K562 (cell line): ENCODE measurements around the gene MT1A. TPM values are rescaled to one million over a fixed set of nuclear protein-coding genes. Genes with fewer than 3 reads are reported as not detected.
A peak's percentile ranks its signal among the peaks of the same experiment; 100 is the strongest.

Experiments used
- CTBP1 ChIP-seq: fragments of 450-650 bp; IDR thresholded peaks from 2 replicates; pipeline ENCODE4 v1.6.1; 2016; ENCODE audit warnings: borderline replicate concordance
- CTCF ChIP-seq, 3 experiments: IDR thresholded peaks in 2 of 3; conservative IDR thresholded peaks in 1 of 3; 2 replicates each; pipeline ENCODE4 v1.5.1; 2011 to 2012; ENCODE audit warnings: low read length in 3 of 3, mild to moderate bottlenecking in 3 of 3, control low read depth in 2 of 3, improper control_type of control experiment in 1 of 3, inconsistent platforms in 1 of 3, low read depth in 1 of 3, mixed read lengths in 1 of 3, moderate library complexity in 1 of 3; ENCODE audit not compliant: insufficient read depth in 2 of 3
- E2F6 ChIP-seq, 2 experiments: IDR thresholded peaks; 2 replicates each; pipeline ENCODE4 v1.6.1; 2011; ENCODE audit warnings: borderline replicate concordance in 1 of 2, control low read depth in 1 of 2, low read depth in 1 of 2, low read length in 1 of 2, mild to moderate bottlenecking in 1 of 2, mixed read lengths in 1 of 2, moderate library complexity in 1 of 2; ENCODE audit not compliant: insufficient read depth in 1 of 2, insufficient read length in 1 of 2, poor library complexity in 1 of 2, severe bottlenecking in 1 of 2; ENCODE audit errors: extremely low read depth in 1 of 2
- EGR1 ChIP-seq: fragments of 450-650 bp; conservative IDR thresholded peaks from 2 replicates; pipeline ENCODE4 v1.6.1; 2017; ENCODE audit warnings: mild to moderate bottlenecking
- ESRRB ChIP-seq: fragments of 250-450 bp; sonication (Bioruptor Pico); IDR thresholded peaks from 2 replicates; pipeline ENCODE4 v1.5.0; 2020; ENCODE audit warnings: mild to moderate bottlenecking, moderate library complexity, borderline replicate concordance
- GMEB1 ChIP-seq: fragments of 250-450 bp; sonication (Bioruptor Pico); IDR thresholded peaks from 2 replicates; pipeline ENCODE4 v1.4.0; 2020; ENCODE audit warnings: mild to moderate bottlenecking
- HMGN3 ChIP-seq: IDR thresholded peaks from 2 replicates; pipeline ENCODE4 v1.6.1; 2011; ENCODE audit warnings: borderline replicate concordance, low read depth, mild to moderate bottlenecking, mixed read lengths, low read length; ENCODE audit not compliant: insufficient read length; ENCODE audit errors: extremely low read depth
- HNRNPL ChIP-seq: fragments of 200-400 bp; formaldehyde crosslinking; IDR thresholded peaks from 2 replicates; pipeline ENCODE4 v1.6.1; 2017; ENCODE audit warnings: low read depth, mild to moderate bottlenecking, low read length
- MECOM ChIP-seq: fragments of 250-450 bp; sonication (Bioruptor Pico); IDR thresholded peaks from 2 replicates; pipeline ENCODE4 v1.8.0; 2022; ENCODE audit warnings: inconsistent platforms
- NFIC ChIP-seq: fragments of 450-650 bp; IDR thresholded peaks from 2 replicates; pipeline ENCODE4 v1.6.1; 2017; ENCODE audit warnings: mild to moderate bottlenecking, inconsistent platforms
- SREBF2 ChIP-seq: sonication (generic); formaldehyde crosslinking; IDR thresholded peaks from 2 replicates; pipeline ENCODE4 v1.4.0; 2020; ENCODE audit warnings: mild to moderate bottlenecking, missing genetic modification reagents
- polyA plus RNA-seq, 8 experiments: library from polyadenylated mRNA; depleted of rRNA in 4 of 8; stranded (reverse) in 5 of 8; unstranded in 3 of 8; fragments of >200 nt; fragmentation: Nextera tagmentation in 2 of 8; fragmentation: Illumina TruSeq in 1 of 8; extraction: Ambion mirVana in 2 of 8; extraction: Trizol in 1 of 8; gene quantifications; 2 replicates each; pipeline versions ENCODE4 v1.2.1 to v1.2.3, GENCODE V29; 2011 to 2014; ENCODE audit warnings: inconsistent platforms in 1 of 8, missing spikeins in 1 of 8
- total RNA-seq, 7 experiments: library from RNA; depleted of rRNA in 6 of 7; stranded (reverse); fragments of >200 nt in 6 of 7; fragmentation: Illumina TruSeq in 2 of 7; extraction: Trizol in 2 of 7; gene quantifications; 2 replicates each; pipeline versions ENCODE4 v1.2.1 to v1.2.3, GENCODE V29; 2011 to 2021; ENCODE audit warnings: low replicate concordance in 1 of 7
- TF ChIP-seq, protein P1 (sequence below): fragments of 200-800 bp; sonication (Bioruptor generic); IDR thresholded peaks from 2 replicates; pipeline ENCODE4 v1.6.1; 2017; ENCODE audit warnings: missing genetic modification characterization, missing compliant biosample characterization

MT1A gene
- total and polyA plus RNA-seq, 9 of the 15 experiments (the other 6 are each of a cell fraction or from before 2014, with no cell fraction given): 0.23 TPM; not detected in 8

- TF ChIP-seq E2F6 (IDR thresholded peaks at IDR 0.05; ENCODE audit: borderline replicate concordance in 1 of 2, extremely low read depth in 1 of 2, insufficient read depth in 1 of 2, insufficient read length in 1 of 2, low read depth in 1 of 2, low read length in 1 of 2, poor library complexity in 1 of 2, severe bottlenecking in 1 of 2) (peak; percentile 74 to 94), CTBP1 (peak; percentile 40; the same call in 1 of the 2 replicates), MECOM (no peak), NFIC (no peak), HNRNPL (no peak), CTCF (IDR thresholded peaks at IDR 0.05 in 2 of 3, conservative IDR thresholded peaks at IDR 0.05 in 1 of 3; ENCODE audit: insufficient read depth in 2 of 3, low read depth in 1 of 3, low read length in 3 of 3) (peak; percentile 37 to 46 (median 44); a peak in 4 of 6 replicates), HMGN3 (peak; percentile 40), ESRRB (no peak), EGR1 (peak; percentile 69), GMEB1 (CRISPR knock-in tag) (peak; percentile 16; the same call in 1 of the 2 replicates), SREBF2 (no peak)
- TF ChIP-seq, protein P1, sequence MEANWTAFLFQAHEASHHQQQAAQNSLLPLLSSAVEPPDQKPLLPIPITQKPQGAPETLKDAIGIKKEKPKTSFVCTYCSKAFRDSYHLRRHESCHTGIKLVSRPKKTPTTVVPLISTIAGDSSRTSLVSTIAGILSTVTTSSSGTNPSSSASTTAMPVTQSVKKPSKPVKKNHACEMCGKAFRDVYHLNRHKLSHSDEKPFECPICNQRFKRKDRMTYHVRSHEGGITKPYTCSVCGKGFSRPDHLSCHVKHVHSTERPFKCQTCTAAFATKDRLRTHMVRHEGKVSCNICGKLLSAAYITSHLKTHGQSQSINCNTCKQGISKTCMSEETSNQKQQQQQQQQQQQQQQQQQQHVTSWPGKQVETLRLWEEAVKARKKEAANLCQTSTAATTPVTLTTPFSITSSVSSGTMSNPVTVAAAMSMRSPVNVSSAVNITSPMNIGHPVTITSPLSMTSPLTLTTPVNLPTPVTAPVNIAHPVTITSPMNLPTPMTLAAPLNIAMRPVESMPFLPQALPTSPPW (CRISPR knock-in tag): peak; percentile 48
Observed at GRCh38 chr16:56643080-56643778, 4.8 kb downstream of the MT1A start (continued).
